GM10266 (cell line): Measurements from ENCODE around the gene TRPM1.

Experiments
- DNase-seq: peaks from one replicate; pipeline ENCODE4 v3.0.0; 2012; ENCODE audit errors: extremely low spot score
- TF ChIP-seq, protein P1 (sequence below): IDR thresholded peaks from 2 replicates; pipeline ENCODE4 v1.5.1; 2012; ENCODE audit warnings: mild to moderate bottlenecking, low read depth; ENCODE audit not compliant: control insufficient read depth, insufficient read depth; ENCODE audit errors: missing control alignments

The TRPM1 gene

DNA sequence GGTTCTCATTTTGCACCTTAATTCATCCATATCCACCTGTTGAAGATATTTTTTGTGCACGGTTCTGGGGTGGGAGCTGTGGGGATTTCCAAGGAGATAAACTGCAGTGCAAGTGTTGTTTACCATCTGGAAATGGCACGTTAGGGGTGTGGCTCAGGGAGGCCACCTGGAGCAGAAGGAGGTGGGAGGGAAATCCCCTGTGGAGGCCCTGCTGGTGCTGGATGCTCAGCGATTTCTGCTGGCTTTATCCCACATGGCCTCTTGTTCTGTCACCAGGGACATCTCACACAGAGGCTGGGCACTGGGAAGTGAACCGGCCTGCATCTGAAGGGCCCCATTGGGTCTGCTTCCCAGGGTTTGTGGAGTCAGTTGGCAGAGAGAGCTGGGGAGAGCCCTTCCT, 24.3 kb downstream of the TRPM1 start:
- DNase-seq = no peak
- TF ChIP-seq, protein P1, sequence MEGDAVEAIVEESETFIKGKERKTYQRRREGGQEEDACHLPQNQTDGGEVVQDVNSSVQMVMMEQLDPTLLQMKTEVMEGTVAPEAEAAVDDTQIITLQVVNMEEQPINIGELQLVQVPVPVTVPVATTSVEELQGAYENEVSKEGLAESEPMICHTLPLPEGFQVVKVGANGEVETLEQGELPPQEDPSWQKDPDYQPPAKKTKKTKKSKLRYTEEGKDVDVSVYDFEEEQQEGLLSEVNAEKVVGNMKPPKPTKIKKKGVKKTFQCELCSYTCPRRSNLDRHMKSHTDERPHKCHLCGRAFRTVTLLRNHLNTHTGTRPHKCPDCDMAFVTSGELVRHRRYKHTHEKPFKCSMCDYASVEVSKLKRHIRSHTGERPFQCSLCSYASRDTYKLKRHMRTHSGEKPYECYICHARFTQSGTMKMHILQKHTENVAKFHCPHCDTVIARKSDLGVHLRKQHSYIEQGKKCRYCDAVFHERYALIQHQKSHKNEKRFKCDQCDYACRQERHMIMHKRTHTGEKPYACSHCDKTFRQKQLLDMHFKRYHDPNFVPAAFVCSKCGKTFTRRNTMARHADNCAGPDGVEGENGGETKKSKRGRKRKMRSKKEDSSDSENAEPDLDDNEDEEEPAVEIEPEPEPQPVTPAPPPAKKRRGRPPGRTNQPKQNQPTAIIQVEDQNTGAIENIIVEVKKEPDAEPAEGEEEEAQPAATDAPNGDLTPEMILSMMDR = no peak

DNA sequence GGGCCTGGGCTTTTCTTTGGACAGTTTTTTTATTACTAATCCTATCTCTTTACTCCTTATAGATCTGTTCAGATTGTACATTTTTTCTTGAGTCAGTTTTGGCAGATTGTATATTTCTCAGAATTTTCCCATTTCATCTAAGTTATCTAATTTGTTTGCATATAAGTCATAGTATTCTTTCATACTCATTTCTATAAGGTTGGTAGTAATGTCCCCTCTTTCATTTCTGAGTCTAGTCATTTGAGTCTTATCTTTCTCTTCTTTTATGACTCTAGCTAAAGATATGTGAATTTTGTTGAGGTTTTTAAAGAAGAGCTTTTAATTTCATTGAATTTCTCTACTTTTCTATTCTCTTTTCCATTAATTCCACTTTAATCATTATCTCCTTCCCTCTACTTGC, 27.2 kb downstream of the TRPM1 start:
- TF ChIP-seq, protein P1 = no peak

GRCh38 chr15:31070867-31071266, 30.7 kb downstream of the TRPM1 start:
- TF ChIP-seq, protein P1 = no peak
- no peak for DNase-seq

More for the DNA sequence above, 27.2 kb downstream of the TRPM1 start:
- DNase-seq = no peak

- TF ChIP-seq, protein P1 = no peak
- DNase-seq = no peak
Measured at GRCh38 chr15:31069360-31070000, 32.0 kb downstream of the TRPM1 start.

DNA sequence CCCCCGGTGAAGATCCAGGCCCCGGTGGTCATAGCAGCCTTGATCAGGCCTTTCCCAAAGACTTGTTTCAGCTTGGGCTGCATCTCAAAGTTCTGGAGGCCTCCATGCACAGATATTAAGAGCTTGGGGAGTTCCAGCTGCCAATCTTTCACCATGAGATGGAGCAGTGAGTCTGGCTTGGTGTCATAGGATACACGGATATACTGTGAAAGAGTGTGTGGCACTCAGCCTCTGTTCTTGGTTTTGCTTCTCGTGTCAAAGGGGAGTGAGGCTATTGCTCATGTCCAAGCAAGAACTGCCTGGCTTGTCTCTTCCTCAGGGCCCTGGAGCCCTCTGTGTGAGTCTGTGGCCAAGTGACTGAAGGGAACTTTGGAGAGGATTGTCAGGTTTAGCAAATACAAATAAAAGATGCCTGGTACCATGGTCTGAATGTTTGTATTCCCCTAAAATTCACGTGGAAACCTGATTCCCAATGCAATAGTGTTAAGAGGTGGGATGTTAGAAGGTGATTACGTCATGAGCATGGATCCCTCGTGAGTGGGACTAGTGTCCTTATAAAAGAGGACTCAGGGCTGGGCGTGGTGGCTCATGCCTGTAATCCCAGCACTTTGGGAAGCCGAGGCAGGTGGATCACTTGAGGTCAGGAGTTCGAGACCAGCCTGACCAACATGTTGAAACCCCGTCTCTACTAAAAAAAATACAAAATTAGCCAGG, 33.5 kb downstream of the TRPM1 start:
- TF ChIP-seq, protein P1 = no peak
- no peak for DNase-seq

GRCh38 chr15:31065824-31066223, 35.7 kb downstream of the TRPM1 start:
- TF ChIP-seq, protein P1 = no peak
- no peak for DNase-seq

DNA sequence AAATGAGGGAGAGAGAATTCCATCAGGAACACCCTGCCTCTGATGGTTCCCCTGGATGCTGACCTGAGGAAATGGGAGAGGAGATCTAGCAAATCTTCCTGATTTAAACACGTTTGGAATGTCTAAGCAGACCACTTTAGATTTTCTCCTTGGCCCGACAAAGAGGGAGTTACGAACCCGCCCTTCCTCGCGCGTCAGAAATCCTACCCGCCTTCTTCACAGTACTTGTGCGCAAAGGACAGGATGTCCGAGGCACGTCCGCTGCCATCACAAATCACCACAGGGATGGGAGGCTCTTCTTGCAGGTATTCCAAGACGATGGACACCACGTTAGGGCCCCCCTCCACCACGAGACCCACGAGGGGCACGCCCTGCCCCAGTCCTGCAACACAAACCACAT, 38.6 kb downstream of the TRPM1 start:
- DNase-seq = no peak
- TF ChIP-seq, protein P1 = no peak
